ENCODE results near the gene RASGEF1C.

RASGEF1C gene

GRCh38 chr5:180198208-180198607 is 10.8 kb downstream of the RASGEF1C start:
- TF ChIP-seq CTCF (IDR thresholded peaks at IDR 0.05; ENCODE audit: control insufficient read depth, insufficient read depth, low read depth, low read length, missing control alignments) = no peak
- no peak for DNase-seq (ENCODE audit: low read depth)
- H3K4me3 ChIP-seq (ENCODE audit: control insufficient read depth, low read depth, low read length) = no peak overlapping the region

DNA sequence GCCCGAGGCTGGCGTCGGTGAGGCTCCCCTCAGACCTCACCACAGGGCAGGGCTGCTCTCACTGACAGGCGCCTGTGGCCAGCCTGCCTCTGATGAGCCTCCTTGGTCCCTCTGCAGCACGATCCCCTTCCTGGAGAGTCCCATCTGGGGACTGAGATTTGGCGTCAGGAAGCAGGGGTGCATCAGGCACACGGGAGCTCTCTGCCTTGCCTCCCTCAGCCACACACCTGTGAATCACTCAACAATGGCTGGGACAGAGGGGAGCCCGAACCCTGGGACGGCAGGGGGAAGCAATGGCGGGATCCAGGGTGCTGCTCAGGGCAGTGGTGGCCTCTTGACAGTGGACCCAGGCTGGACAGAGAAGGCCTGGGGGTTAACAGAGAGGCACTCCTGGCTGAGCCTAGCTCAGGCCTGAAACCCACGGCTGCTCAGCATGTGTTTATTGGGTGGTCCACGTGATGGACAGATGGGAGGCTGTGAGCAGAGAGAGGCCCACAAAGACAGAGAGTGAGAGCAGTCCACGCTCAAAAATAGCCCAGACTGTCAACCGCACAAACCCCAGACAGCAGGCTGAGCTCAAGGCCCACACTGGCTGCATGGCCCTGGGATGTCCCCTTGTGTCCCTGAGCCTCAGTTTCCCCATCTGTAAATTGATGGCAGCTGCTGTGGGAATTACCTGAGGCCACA is 11.9 kb downstream of the RASGEF1C start:
- DNase-seq (ENCODE audit: low read depth) = no peak
- H3K4me3 ChIP-seq (ENCODE audit: control insufficient read depth, low read depth, low read length) = no peak overlapping the region
- TF ChIP-seq CTCF (IDR thresholded peaks at IDR 0.05; ENCODE audit: control insufficient read depth, insufficient read depth, low read depth, low read length, missing control alignments) = no peak

- no peak overlapping the region for H3K4me3 ChIP-seq (ENCODE audit: control insufficient read depth, low read depth, low read length)
- DNase-seq (ENCODE audit: low read depth) = no peak
- no peak for TF ChIP-seq CTCF (IDR thresholded peaks at IDR 0.05; ENCODE audit: control insufficient read depth, insufficient read depth, low read depth, low read length, missing control alignments)
These were observed 14.3 kb downstream of the RASGEF1C start for GRCh38 chr5:180194410-180195345.

GRCh38 chr5:180193749-180194375 is 15.1 kb downstream of the RASGEF1C start:
- DNase-seq (ENCODE audit: low read depth) = no peak
- no peak overlapping the region for H3K4me3 ChIP-seq (ENCODE audit: control insufficient read depth, low read depth, low read length)
- TF ChIP-seq CTCF (IDR thresholded peaks at IDR 0.05; ENCODE audit: control insufficient read depth, insufficient read depth, low read depth, low read length, missing control alignments) = no peak

- H3K4me3 ChIP-seq (ENCODE audit: control insufficient read depth, low read depth, low read length) = no peak overlapping the region
- no peak for TF ChIP-seq CTCF (IDR thresholded peaks at IDR 0.05; ENCODE audit: control insufficient read depth, insufficient read depth, low read depth, low read length, missing control alignments)
- no peak for DNase-seq (ENCODE audit: low read depth)
These were observed 17.3 kb downstream of the RASGEF1C start for GRCh38 chr5:180191716-180192115.

DNA sequence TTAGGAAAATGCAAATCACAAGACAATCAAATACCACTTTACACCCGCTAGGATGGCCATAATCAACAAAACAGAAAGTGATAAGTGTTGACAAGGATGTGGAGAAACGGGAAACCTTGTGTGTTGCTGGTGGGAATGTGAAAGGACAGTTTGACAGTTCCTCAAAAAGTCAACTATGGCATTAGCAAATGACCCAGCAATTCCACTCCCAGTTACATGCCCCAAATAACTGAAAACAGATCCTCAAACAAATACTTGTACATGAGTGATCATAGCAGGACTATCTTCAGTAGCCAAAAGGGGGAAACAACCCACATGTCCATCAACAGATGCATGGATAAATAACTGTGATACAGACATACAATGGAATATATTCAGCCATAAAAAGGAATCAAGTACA is 21.2 kb downstream of the RASGEF1C start:
- TF ChIP-seq CTCF (IDR thresholded peaks at IDR 0.05; ENCODE audit: control insufficient read depth, insufficient read depth, low read depth, low read length, missing control alignments) = no peak
- no peak overlapping the region for H3K4me3 ChIP-seq (ENCODE audit: control insufficient read depth, low read depth, low read length)
- no peak for DNase-seq (ENCODE audit: low read depth)

Measured in AG09309 (cell line).